ENCODE data around the gene TRAF3IP1.

- no peak for TF ChIP-seq CTCF (conservative IDR thresholded peaks at IDR 0.05 in 1 of 2, IDR thresholded peaks at IDR 0.05 in 1 of 2; ENCODE audit: low read depth in 1 of 2, low read length in 2 of 2)
- no peak for TF ChIP-seq EZH2 (IDR thresholded peaks at IDR 0.05; ENCODE audit: low read length, missing control alignments)
Measured at GRCh38 chr2:238438856-238439849, 118.8 kb downstream of the TRAF3IP1 start.
